Stimulated activated CD4-positive, alpha-beta T cell treated with anti-CD3 and anti-CD28 coated beads, Interleukin-12 subunit alpha, Interleukin-12 subunit beta, amount 100 ng/mL, for 24 hours (primary cell): ENCODE data around the gene OSCAR.

ENCODE experiments used
- DNase-seq, 2 experiments: peaks; one replicate each; pipeline ENCODE4 v3.0.0-alpha.2; 2020; ENCODE audit warnings: low read depth in 2 of 2

OSCAR gene

GRCh38 chr19:54100561-54100960 lies at the start of gene OSCAR:
TSS of gene OSCAR (minus strand) at chr19:54100803. CDS start at chr19:54100792, 11 bp downstream.
- DNase-seq: no peak

GRCh38 chr19:54149021-54149812 lies 48.6 kb upstream of the OSCAR start:
- DNase-seq: no peak

GRCh38 chr19:54148158-54148557 lies 47.6 kb upstream of the OSCAR start:
- DNase-seq: no peak

- DNase-seq: no peak
Measured at GRCh38 chr19:54147676-54148075, 47.1 kb upstream of the OSCAR start.

- DNase-seq: no peak
Measured at GRCh38 chr19:54145541-54146158, 45.0 kb upstream of the OSCAR start.

- no peak for DNase-seq
Measured at GRCh38 chr19:54142166-54142780, 41.7 kb upstream of the OSCAR start.

GRCh38 chr19:54141356-54141755 lies 40.8 kb upstream of the OSCAR start:
- no peak for DNase-seq

- DNase-seq: no peak
Measured at GRCh38 chr19:54138489-54139256, 38.1 kb upstream of the OSCAR start.

- DNase-seq: no peak
Measured at GRCh38 chr19:54137699-54138488, 37.3 kb upstream of the OSCAR start, which contains the start of gene CNOT3. TSS of gene CNOT3 (plus strand) at chr19:54137762. CDS start at chr19:54142979, 5,217 bp downstream.

GRCh38 chr19:54136864-54137698 lies 36.5 kb upstream of the OSCAR start:
- DNase-seq: peak; percentile 96 to 97

GRCh38 chr19:54136086-54136863 lies 35.7 kb upstream of the OSCAR start:
- DNase-seq: no peak

GRCh38 chr19:54133957-54134590 lies 33.5 kb upstream of the OSCAR start:
- DNase-seq: no peak

GRCh38 chr19:54133312-54133956 lies 32.8 kb upstream of the OSCAR start:
- no peak for DNase-seq

- no peak for DNase-seq
Measured at GRCh38 chr19:54129617-54129996, 29.0 kb upstream of the OSCAR start.

- DNase-seq: no peak
Measured at GRCh38 chr19:54128796-54129616, 28.4 kb upstream of the OSCAR start.

- DNase-seq: no peak
Measured at GRCh38 chr19:54128441-54128725, 27.8 kb upstream of the OSCAR start.

- no peak for DNase-seq
Measured at GRCh38 chr19:54127688-54128440, 27.3 kb upstream of the OSCAR start.
